GM19043 (cell line): ENCODE measurements around the gene LRRC32.

Source experiments
- ATAC-seq: cut with Tn5 transposase; IDR thresholded peaks from one replicate; pipeline ENCODE4 v1.9.1; 2021; ENCODE audit warnings: low read depth; ENCODE audit not compliant: unreplicated experiment

LRRC32 gene

GRCh38 chr11:76665172-76665571 lies 5.4 kb downstream of the LRRC32 start:
- ATAC-seq, result peak; percentile 6

DNA sequence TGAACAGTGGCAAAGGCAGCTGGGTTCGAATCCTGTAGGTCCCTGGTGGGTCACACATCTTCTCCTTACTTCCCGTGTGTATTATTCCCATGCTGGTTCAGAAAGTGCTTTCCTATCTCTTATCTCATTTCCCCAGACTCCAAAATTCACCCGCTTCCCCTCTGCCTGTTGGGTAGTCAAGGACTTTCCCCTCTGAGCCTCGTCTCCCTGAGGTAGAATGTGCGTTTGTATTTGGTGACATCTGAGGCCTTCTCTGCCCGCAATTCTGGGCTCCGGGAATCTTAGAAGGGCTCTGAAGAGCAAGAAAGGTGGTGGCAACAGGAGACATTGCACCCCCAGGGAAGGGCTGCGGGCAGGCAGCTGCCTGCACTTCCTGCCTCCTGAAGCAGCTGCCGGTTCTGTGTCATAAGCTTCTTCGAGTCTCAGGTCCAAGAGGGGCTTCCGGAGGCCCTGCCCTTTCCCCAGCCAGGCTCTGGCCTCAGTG lies 5.9 kb downstream of the LRRC32 start:
- peak; percentile 39 for ATAC-seq

GRCh38 chr11:76663912-76664440 lies 6.6 kb downstream of the LRRC32 start:
- ATAC-seq, result no peak

DNA sequence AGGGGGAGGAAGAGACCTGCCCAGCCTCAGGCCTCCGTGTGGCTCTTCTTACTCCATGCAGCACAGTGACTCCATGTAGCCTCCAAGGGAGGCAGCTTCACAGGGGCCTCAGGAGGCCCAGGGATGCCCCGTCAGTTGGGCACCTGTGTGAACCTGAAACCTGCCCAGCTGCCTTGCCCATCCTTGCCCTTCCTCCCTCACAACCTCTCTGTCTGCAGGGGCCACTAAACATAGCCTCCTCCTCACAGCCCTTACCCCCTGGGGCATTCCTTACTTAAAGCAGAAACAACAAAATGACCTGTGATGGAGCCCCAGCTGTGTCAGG lies 7.1 kb downstream of the LRRC32 start:
- ATAC-seq, result no peak

DNA sequence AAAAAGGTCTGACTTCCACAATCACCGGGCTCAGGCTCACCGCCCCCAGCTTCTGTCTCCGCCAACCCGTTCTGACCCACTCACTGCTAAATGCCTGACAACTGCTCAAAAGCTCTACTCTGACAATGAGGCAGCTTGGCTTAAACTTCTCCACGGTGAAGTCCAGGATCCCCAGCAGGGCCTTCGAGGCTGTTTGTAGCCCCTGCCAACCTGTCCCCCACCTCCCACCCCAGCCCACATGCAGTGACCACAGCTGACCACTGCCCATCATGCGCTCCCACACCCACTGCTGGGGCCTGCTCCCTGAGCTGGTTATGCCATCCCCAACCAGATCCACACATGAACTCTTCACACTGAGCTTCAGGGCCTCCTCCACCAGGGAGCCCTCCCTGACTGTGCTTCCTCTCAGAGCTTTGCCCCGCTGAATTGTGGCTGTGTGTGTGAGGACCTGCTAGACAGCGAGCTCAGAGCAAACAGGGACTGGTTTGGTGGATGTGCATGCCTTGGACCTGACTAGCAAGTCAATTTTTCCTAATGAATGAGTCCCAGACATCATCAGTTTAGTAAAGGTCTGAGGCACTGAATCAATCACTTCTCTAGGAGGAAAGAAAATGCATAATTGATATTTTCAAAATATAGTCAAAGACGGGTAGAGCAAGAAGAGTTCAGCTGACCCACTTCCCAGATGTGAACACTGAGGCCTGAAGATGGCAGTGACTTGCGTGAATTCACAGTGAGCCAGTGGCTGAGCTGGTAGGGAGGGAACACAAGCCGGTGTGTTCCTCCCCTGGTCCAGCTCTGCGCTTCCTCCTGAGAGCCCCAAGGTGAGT lies 7.7 kb downstream of the LRRC32 start:
- no peak for ATAC-seq

- ATAC-seq, result no peak
These were observed 8.6 kb downstream of the LRRC32 start for GRCh38 chr11:76661834-76662434.

GRCh38 chr11:76661306-76661751 lies 9.2 kb downstream of the LRRC32 start:
- ATAC-seq, result no peak

GRCh38 chr11:76660533-76661305 lies 9.8 kb downstream of the LRRC32 start:
- no peak for ATAC-seq

GRCh38 chr11:76659672-76660532 lies 10.6 kb downstream of the LRRC32 start:
- ATAC-seq, result no peak

DNA sequence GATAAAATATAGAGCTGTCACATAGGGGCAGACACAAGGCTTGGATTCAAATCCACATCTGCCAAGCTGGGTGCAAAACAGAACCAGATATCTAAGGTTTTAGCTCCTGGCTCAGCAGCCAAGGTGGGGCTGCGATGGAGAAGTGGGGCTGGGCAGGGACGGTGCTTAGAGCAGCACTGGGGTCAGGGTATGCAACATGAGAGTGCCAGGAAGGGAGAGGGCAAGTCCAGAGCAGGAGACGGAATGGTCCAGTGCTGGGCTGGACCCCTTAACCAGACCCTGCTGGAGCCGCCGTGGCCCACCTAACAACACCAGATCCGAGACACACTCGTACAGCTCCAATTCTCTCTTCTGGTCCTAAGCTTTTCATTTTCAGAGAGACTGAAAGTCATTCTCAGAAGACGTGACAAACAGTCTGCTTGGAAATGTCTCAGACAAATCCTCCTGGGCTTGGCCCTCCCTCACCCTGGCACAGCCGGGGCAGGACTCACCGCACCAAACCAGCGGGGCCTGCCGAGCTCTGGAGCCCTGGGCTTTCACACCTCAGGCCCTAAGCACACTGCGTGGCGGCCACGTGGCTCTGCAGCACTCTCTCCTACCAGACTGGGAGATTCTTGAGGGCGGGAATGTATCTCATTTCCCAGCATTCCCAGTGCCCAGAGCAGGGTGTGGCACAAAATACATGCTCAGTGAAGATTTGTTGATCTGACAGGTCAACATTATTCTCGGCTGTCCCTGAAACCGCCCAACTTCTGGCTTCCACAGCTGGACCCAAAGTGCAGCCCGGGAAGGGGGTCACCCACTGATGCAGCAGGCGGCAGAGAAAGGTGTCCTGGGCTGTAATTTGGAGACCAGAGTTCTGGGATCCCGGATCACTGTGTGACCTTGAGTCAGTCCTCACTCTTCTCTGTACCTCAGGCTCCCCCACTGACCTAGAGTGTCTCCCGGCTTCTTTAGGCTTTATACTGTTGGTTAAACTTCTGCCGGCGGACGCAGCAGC lies 11.6 kb downstream of the LRRC32 start:
- ATAC-seq, result no peak

DNA sequence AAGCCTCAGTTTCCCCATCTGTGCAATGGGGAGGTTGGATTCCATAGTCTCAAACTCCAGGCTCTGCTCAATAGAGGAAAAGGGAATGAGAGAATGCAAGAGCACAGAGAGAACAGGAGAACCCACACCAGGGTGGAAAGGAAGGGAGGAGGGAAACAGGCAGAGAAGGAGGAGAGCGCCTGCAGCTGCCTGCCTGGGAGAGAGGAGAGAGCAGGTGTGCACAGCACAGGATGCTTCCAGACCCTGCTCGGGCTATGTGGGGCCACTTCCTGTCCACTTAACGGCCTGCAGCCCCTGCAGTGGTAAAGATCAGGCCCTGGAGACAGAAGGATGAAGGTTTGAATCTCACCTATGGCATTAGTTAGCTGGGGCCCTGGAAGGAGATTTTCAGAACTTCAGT lies 12.3 kb downstream of the LRRC32 start:
- ATAC-seq, result no peak

DNA sequence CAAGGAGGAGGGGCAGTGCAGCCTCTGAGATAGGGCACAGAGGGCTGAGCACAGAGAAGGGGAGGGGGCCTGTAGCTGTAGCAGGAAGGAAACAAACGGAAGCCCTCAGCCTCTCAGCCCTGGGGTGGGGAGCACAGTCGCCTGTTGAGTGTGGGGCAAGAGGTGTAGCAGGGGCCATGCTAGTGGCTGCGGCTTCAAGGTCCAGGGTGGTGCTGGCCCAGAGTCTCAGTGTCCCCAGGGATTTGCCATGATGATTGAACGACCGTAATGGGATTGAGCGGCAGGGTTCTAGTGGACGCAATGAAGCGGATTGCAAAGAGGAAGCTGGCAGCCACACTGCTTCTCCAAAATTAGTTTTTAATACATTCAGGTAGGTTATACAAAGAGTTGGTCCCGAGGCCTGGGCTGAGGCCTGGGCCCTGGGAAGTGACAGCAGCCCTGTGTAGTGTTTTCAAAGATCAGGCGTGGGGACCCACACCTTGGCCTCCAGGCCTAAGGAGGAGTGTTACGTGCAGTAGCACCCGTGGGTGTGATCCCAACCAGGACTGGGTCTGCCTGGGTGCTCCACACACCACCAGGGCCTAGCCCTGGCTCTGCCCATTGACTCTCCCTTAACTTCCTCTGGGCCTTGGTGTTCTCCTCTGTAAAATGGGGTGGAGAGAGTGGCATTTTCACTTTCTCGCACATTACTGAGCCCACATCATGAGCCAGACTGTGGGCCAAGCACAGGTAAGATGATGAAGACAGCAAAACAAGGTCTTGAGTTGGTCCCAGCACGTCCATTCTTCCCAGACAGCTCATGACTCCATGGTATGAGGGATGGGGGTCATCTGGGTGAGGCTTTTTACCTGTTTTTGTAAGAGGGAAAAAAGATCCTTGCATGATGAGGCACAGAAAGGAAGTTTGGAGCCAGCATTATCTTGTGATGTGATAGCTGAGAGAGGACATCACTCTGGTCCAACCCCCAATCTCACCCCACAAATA lies 13.1 kb downstream of the LRRC32 start:
- ATAC-seq, result no peak

DNA sequence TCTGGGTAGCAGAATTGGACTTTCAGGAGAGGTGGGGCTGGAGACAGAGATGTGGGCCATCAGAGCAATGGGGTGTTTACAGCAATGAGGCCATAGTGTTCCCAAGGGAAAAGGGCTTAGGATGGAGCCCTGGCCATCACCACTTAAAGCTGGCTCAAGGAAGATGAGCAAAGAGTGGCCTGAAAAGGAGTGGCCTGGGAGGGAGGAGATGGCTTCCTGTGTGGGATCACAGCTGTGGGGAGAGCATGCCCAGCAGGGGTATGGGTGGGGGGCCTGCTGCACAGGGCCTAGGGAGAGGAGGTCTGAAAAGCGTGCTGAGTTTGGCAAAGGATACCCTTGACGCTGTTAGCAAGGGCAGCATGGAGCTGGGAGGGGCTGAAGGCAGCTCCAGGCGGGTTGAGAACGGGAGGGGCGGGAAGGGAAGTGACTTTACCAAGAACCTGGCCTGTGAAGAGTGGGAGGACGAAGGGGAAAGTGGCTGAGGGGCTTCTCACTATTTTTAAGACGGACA lies 13.9 kb downstream of the LRRC32 start:
- ATAC-seq, result no peak

- ATAC-seq, result no peak
These were observed 14.5 kb downstream of the LRRC32 start for GRCh38 chr11:76656050-76656531.

- no peak for ATAC-seq
These were observed 15.0 kb downstream of the LRRC32 start for GRCh38 chr11:76655501-76656049.

GRCh38 chr11:76654980-76655379 lies 15.6 kb downstream of the LRRC32 start:
- ATAC-seq, result no peak

DNA sequence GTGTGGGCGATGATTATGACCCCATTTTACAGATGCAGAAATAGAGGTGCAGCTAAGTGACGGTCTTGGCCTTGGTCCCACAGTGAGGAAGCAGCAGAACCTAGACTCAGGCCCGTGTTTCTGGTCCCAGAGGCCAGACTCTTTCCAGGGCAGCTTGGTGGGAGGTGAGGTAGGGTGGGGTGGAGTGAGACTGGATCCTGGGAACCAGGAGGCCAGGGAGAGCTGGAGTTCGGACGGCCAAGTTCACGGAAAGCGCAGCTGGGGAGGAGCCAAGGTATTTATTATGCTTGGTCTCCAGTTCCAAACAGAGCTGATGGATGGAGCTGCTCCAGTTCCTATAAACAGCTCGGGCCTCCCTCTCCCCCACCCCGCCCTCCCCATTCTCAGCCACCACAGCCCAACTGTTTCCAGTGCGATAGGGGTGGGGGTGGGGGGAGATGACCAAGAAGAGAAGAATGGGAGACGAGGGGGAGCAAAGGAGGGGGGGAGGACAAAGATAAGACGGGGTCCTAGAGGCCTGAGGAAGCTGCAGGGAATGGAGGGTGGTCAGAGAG lies 16.2 kb downstream of the LRRC32 start:
- ATAC-seq, result no peak
